Left lung (tissue), 10 donors: ENCODE results near the gene KCNJ4. TPM values are rescaled to one million over a fixed set of nuclear protein-coding genes. Genes with fewer than 3 reads are reported as not detected.

Experiments used
- ATAC-seq: fragments of 200-7000 bp; cut with Tn5 transposase; one replicate; pipeline ENCODE4 v1.9.1; 2020; ENCODE audit warnings: moderate library complexity
- DNase-seq, 4 donors: peaks; one replicate each; pipeline ENCODE4 v3.0.0-alpha.2; 2013 to 2020
- H3K27ac ChIP-seq, 2 donors: fragments of 200-600 bp; sonication (generic) in 1 of 2; one replicate each; pipeline versions ENCODE4 v1.5.0 to v1.8.0; 2020 to 2021
- H3K27me3 ChIP-seq, 2 donors: fragments of 200-600 bp; sonication (generic) in 1 of 2; one replicate each; pipeline versions ENCODE4 v1.5.0 to v1.8.0; 2020 to 2021
- H3K36me3 ChIP-seq, 2 donors: fragments of 200-600 bp; sonication (generic) in 1 of 2; one replicate each; pipeline versions ENCODE4 v1.5.0 to v1.8.0; 2020 to 2021
- H3K4me1 ChIP-seq, 2 donors: fragments of 200-600 bp; one replicate each; pipeline ENCODE4 v1.8.0; 2021
- H3K4me3 ChIP-seq, 2 donors: fragments of 200-600 bp; sonication (generic) in 1 of 2; one replicate each; pipeline versions ENCODE4 v1.5.0 to v1.8.0; 2020 to 2021; ENCODE audit warnings: mild to moderate bottlenecking in 1 of 2
- H3K9me3 ChIP-seq, 2 donors: fragments of 200-600 bp; sonication (generic) in 1 of 2; one replicate each; pipeline versions ENCODE4 v1.5.0 to v1.8.0; 2020 to 2021
- CTCF ChIP-seq, 2 donors: fragments of 200-600 bp; sonication (generic) in 1 of 2; IDR thresholded peaks; one replicate each; pipeline versions ENCODE4 v1.5.0 to v1.8.0; 2021; ENCODE audit warnings: antibody characterized with exemption in 2 of 2
- intact Hi-C, 2 donors: fragments of 100-400 bp; cut with DNase I; formaldehyde crosslinking; loops; one replicate each; pipeline versions ENCODE4 v1.11.2 to v1.14.2; 2022
- polyA plus RNA-seq, 6 donors: library from polyadenylated mRNA; unstranded; fragments of 120-200 nt; gene quantifications; one replicate each; pipeline ENCODE4 v1.2.1, GENCODE V29; 2013; ENCODE audit not compliant: insufficient read length in 6 of 6
- total RNA-seq, 2 donors: library from RNA; stranded (reverse); fragmentation: NEBNext Ultra II Directional; extraction: Animal tissue kit (Norgen Biotek cat#: 25700); gene quantifications; one replicate each; pipeline ENCODE4 v1.2.1, GENCODE V29; 2021
- donor health status: DM: no; HTN: yes; CAD: no.
- donor health status: DM: no; HTN: no; CAD: no.

The KCNJ4 gene
- total and polyA plus RNA-seq, 8 donors = 0.07 TPM; not detected in 6

DNA sequence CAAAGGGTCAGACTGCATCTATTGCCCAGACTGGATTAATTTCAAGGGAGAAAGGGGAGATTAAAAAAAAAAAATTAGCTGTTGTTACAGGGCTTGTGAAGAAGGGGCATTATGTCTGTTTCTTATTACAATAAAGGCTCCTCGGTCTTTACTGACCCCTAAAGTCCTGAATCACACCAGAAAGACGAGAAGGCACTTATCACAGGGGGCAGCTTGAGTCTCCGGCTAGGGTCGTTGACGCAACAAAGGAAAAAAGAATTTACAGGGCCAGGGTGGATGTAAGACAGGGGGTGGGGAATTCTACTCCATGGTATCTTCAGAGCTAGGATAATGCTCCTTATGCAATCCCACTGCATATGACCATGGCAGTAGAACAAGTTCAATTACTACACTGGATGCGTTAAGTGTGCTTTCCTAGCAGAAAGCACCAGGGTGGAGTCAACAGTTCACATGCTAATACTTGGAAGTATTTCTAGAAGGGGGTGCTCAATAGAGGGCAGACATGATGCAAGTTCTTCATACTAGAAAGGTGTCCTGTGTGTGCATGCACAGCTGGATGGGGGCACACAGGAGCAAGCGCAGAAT, 34.7 kb upstream of the KCNJ4 start:
- Histone ChIP-seq H3K4me3 (no peak overlapping the region), H3K27ac (no peak overlapping the region), H3K36me3 (peaks cover 5 to 100% of the 10 kb centered on the region in 2 donors), H3K27me3 (no peaks in the 10 kb centered on the region), H3K4me1 (peaks cover 0 to 36% of the 10 kb centered on the region in 2 donors), H3K9me3 (no peaks in the 10 kb centered on the region)
- ATAC-seq (peak; percentile 15), DNase-seq (no peak)
- TF ChIP-seq CTCF (IDR thresholded peaks at IDR 0.05) = no peak
- intact Hi-C loops = no loop called here

DNA sequence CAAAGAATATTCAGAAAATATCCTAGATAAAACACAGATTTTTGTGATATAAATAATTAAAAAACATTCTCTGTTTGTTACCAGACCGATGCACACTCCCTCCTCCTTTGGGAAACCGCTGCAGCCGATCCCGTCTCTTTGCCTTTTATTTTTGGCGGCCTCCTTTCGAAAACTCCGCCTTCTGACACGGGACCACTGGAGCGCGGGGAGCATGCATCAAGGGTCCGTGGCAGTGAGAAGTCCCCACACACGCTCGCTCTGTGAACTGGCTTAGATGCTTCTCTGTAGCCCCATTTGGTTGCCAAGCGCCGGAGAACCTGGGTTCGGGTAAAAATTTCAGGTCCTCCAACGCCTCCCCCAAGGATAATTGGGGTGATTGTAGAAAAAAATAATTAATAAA, 34.1 kb upstream of the KCNJ4 start:
- H3K4me1 ChIP-seq = peaks cover 0 to 31% of the 10 kb centered on the region in 2 donors
- no peaks in the 10 kb centered on the region for H3K9me3 ChIP-seq
- H3K27me3 ChIP-seq = no peaks in the 10 kb centered on the region
- intact Hi-C loops = no loop called here
- H3K27ac ChIP-seq = no peak overlapping the region
- H3K36me3 ChIP-seq = peaks cover 5 to 100% of the 10 kb centered on the region in 2 donors
- no peak for ATAC-seq
- H3K4me3 ChIP-seq = no peak overlapping the region
- TF ChIP-seq CTCF (IDR thresholded peaks at IDR 0.05) = no peak
- DNase-seq = no peak

DNA sequence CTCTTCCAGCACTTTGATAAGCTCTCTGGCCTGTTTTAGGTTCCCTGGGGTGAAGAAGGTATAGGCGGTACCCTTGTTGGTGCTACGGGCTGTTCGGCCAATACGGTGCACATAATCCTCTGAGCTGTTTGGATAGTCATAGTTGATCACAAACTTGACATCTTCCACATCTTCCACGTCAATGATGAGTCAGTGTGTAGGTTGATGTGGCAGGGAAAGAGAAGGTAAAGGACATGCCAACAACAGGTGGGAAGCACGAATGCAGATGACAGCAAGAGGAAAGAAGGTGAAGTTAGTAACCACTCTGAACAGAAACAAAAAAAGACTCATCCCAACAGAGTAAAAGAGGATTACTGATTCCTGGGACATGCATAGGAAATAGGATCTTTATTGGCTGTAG, 32.9 kb upstream of the KCNJ4 start:
- DNase-seq = no peak
- H3K4me1 ChIP-seq = peaks cover 0 to 28% of the 10 kb centered on the region in 2 donors
- no peak for ATAC-seq
- no peaks in the 10 kb centered on the region for H3K9me3 ChIP-seq
- no peak overlapping the region for H3K27ac ChIP-seq
- peaks cover under 1 to 100% of the 10 kb centered on the region in 2 donors for H3K36me3 ChIP-seq
- TF ChIP-seq CTCF (IDR thresholded peaks at IDR 0.05) = no peak
- H3K4me3 ChIP-seq = no peak overlapping the region
- intact Hi-C loops = no loop called here
- no peaks in the 10 kb centered on the region for H3K27me3 ChIP-seq

- Histone ChIP-seq H3K36me3 (peaks cover 0 to 100% of the 10 kb centered on the region in 2 donors), H3K4me1 (peaks cover 0 to 11% of the 10 kb centered on the region in 2 donors), H3K9me3 (no peaks in the 10 kb centered on the region), H3K4me3 (no peak overlapping the region), H3K27ac (no peak overlapping the region), H3K27me3 (no peaks in the 10 kb centered on the region)
- DNase-seq = no peak
- intact Hi-C loops = no loop called here
- peak; percentile 83 for ATAC-seq
- TF ChIP-seq CTCF (IDR thresholded peaks at IDR 0.05) = no peak
Measured at GRCh38 chr22:38485783-38486182, 30.8 kb upstream of the KCNJ4 start.

- Histone ChIP-seq H3K4me1 (peaks cover 0 to 7% of the 10 kb centered on the region in 2 donors), H3K27me3 (no peaks in the 10 kb centered on the region), H3K9me3 (no peaks in the 10 kb centered on the region), H3K36me3 (peaks cover 0 to 100% of the 10 kb centered on the region in 2 donors), H3K27ac (no peak overlapping the region), H3K4me3 (no peak overlapping the region)
- ATAC-seq = no peak
- DNase-seq = no peak
- intact Hi-C loops = no loop called here
- no peak for TF ChIP-seq CTCF (IDR thresholded peaks at IDR 0.05)
Measured at GRCh38 chr22:38484244-38484643, 29.2 kb upstream of the KCNJ4 start.
